Stimulated activated CD4-positive, alpha-beta T cell treated with anti-CD3 and anti-CD28 coated beads, Interleukin-12 subunit alpha, Interleukin-12 subunit beta, amount 100 ng/mL, for 24 hours (primary cell): ENCODE results near the gene KRTAP5-3.
A peak's percentile ranks its signal among the peaks of the same experiment; 100 is the strongest.

Source experiments
- DNase-seq, 2 experiments: peaks; one replicate each; pipeline ENCODE4 v3.0.0-alpha.2; 2020; ENCODE audit warnings: low read depth in 2 of 2

The KRTAP5-3 gene

GRCh38 chr11:1643146-1643690, 35.0 kb upstream of the KRTAP5-3 start:
- no peak for DNase-seq

DNA sequence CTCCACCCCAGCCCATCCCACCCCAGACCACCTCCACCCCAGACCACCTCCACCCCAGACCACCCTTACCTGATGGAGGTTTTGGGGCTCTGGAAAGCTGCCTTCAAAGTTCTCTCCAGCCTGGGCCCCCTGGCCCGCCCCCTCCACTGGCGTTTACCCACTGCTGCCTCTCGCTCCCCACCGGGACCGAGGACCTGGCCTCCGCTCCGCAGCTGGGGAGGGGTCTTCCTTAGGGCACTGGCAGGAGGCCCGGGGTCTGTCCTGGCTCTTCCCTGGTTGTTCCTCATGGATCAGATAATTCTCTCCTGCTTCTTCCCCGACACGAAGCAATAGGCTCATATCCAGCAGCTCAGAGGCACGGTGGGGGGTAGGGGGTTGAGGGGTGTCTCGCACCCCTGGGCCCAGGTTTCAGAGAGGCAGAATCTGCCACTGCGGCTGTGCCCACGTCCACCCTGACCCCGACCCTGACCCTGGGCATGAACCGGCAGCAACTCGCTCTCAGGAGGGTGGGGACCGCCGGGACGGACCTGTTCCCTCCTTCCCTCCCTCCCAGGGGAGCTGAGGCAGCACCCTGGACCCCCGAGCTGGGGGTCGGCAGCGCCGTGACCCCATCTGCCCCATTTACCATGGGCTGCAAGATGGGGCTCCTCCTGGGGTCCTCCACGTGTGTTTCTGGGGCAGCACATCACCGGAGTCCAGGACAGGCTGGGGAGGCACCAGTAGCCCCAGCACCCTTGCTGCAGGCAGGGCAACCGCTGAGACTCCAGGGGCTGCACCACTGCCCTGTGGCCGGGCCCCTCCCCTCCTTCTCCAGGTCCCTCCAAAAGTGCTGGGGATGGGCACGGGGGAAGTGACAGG, 34.3 kb upstream of the KRTAP5-3 start:
- DNase-seq = no peak

GRCh38 chr11:1641096-1641495, 32.8 kb upstream of the KRTAP5-3 start:
- DNase-seq = no peak

DNA sequence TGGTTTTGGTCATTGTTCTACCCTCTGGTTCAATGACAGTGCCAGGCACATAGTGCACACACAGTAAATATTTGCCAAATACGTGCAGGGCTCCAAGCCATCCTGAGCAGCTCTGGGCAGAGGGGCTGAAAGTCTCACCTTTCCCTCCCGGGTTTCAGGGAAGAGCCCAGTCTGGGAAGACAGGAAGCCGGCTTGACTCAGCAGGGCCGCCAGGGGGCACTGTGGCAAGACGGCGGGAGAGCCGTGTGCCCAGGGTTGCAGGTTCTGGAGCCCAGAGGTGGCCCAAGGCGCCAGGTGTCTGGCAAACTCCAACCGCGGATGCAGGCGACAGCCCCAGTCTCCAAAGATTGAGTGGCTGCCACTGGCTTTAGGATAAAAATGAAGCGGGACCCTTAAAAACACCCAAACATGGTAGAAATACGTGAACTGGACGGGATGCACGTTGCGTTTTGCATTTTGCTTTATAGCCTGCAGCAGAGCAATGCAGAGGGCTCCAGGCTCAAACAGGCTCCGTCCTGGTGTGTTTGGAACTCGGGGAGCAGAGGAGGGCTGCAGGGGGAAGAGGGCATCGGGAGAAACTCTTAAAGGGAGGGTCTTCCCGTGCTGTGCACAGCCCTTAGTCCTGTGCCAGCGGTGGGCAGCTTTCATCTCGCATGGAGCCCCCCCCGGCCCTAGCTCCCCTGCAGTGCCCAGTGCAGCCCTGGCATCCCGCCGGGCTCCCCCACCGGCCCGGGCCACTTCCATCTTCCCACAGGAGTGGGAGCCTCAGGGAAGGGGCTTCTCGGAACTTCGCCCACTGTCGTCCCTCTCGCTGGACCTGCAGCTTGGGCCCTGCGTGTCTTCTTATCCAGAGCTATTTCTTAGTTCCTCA, 32.0 kb upstream of the KRTAP5-3 start:
- DNase-seq = peak in 1 of 2 experiments; percentile 10

GRCh38 chr11:1639666-1640065, 31.4 kb upstream of the KRTAP5-3 start:
- no peak for DNase-seq

DNA sequence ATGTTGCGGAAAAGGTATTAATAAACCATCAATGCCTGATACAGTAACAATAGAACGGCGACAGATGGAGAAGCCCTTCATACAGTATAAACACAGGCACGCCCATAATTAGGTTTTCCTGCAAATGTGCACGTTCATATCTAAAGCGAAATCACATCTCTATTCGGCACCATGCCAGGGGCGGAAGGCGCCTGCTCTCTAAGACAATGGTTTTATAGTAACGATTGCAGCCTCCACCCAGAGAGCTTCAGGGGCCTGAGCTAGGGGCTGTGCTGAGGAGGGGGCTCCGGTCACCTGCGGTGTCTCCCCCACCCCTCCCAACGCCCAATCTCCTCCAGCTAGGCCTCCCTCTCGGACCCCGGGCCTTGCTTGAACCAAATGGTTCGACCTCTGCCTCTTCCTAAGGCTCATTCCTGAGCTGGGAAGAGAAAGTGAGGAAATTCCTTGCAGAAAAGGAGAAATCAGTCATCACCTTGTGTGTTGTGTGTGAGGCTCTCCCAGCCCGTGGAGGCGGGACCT, 30.9 kb upstream of the KRTAP5-3 start:
- DNase-seq = no peak

GRCh38 chr11:1638344-1638743, 30.1 kb upstream of the KRTAP5-3 start:
- DNase-seq = no peak

GRCh38 chr11:1637628-1638027, 29.4 kb upstream of the KRTAP5-3 start:
- no peak for DNase-seq

- no peak for DNase-seq
These were observed 28.2 kb upstream of the KRTAP5-3 start for GRCh38 chr11:1636291-1636950.

DNA sequence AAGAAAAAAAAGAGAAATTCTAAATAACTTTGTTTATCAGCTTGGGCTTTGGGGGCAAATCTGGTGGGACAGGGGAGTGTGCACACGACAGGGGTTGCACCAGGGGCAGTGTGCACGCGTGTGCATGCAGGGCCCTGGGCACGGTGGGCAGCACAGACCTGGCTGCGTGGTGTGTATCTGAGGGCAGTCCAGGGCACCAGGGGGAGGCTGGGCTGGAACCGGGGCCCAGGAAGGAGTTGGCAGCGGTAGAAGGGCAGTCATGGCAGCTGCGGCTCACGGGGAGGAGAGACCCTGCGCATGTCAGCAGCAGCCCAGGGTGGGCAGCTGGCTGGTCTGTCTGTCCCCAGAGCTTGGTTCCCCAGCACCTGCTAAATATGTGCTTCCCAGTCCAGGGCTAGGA, 25.6 kb upstream of the KRTAP5-3 start:
- DNase-seq = no peak

- no peak for DNase-seq
These were observed 23.9 kb upstream of the KRTAP5-3 start for GRCh38 chr11:1632053-1632714.

DNA sequence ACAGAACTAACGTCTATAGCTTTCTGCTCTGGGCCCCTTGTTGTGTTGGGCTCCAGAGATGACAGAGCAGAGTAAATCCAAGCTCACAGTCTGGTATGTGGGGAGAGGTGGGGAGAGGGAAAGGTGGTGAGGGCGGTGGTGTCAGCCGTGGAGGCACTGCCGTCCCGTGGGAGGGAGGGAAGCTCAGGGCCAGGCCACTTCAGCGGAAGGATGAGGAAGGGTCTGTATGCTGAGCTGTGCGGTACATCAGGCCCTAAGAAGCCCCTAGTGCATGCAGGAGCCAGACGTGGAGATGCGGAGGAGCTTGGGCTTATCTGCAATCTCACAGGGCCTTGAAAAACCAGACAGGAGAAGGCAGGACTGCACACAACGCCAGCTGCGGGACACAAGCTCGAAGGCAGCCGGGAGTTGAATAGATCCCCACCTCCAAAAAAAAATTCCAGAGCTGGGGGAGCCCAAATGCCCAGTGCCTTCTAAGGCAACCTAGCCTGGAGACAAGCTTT, 22.9 kb upstream of the KRTAP5-3 start:
- no peak for DNase-seq

- no peak for DNase-seq
These were observed 22.0 kb upstream of the KRTAP5-3 start for GRCh38 chr11:1630271-1630670.

- no peak for DNase-seq
These were observed 21.3 kb upstream of the KRTAP5-3 start, which contains the start of gene KRTAP5-5 for GRCh38 chr11:1629326-1630185. TSS of gene KRTAP5-5 (plus strand) at chr11:1629775. CDS start at chr11:1629841, 66 bp downstream.

DNA sequence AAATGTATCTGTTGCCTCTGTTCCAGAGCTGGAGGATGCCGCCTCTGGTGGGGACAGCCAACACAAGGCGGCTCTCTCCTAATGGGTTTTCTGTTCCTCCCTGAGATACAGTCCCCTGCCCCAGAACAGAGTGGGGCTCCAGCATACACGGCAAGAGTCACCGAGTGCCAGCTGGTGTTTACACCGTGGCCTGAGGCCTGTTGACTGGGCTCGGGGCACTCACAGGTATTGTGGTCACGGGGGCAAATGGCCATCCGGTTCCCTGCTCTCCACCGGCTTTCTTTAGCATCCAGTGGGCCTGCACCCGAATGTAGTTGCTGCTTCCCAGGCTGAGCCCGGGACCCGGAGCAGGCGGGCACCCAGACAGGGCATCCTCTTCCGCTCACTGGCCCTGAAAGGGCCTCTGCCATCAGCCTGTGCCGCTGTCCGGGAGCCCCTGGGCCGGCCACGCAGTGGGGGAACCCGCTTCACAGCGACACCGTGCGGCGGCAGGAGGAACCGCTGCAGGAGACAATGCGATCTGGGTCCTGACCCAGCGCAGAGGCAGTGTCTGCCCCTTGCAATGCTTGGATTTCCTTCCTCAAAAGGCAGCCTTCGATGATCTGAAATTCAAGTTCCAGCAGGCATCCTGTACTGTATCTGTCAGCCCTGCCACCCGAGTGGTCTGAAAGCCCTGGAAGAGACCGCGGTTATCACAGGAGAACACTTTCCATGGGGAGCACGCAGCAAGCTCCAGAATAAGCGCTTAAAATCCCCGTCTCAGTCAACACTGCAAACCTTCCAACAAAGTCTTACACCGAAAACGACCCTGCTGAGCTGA, 20.5 kb upstream of the KRTAP5-3 start:
- peak; percentile 38 to 55 for DNase-seq

DNA sequence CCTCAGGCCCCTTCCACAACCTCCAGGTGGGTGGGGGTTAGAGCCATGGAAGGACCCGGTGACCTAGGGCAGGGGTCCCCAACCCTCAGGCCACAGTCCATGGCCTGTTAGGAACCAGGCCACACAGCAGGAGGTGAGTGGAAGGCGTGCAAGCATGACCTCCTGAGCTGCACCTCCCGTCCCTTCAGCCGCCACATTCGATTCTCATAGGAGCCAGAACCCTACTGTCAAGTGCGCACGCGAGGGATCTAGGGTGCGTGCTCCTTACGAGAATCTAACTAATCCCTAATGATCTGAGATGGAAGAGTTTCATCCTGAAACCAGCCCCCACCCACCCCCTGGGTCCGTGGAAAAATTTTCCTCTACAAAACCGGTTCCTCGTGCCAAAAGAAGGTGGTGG, 17.3 kb upstream of the KRTAP5-3 start:
- DNase-seq = no peak

GRCh38 chr11:1624621-1625020, 16.4 kb upstream of the KRTAP5-3 start:
- DNase-seq = no peak

DNA sequence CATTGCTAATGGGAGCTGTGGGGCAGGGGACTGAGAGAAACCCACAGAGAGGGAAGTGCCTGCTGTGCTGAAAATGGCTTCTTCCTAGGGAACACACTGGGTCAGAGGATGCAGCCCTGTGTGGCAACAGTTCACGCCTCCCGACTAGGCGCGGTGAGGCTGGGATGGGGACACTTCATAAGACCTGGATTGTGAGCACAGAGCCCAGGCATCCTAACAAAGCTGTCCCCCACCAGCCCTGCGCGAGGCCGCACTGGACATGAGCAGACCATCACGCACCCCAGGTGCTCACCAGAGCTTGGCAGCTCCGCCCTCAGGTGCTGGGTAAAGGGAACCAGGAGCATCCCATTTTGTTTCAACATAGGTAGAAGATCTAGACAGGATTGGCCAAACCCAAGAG, 15.5 kb upstream of the KRTAP5-3 start:
- DNase-seq = no peak

- no peak for DNase-seq
These were observed 13.8 kb upstream of the KRTAP5-3 start, which contains the start of gene KRTAP5-4 for GRCh38 chr11:1622086-1622485. TSS of gene KRTAP5-4 (minus strand) at chr11:1622138. CDS start at chr11:1622093, 45 bp downstream.
